GM10248 (cell line): Measurements from ENCODE around the gene IL27RA.

Experiments used
- CTCF ChIA-PET: fragments of 300-600 bp; sonication (Branson Sonifier 250); formaldehyde crosslinking; extraction: SDS; loops from one replicate; lab custom pipeline; 2021; ENCODE audit warnings: antibody characterized with exemption; lab: Yijun Ruan, JAX
- POLR2A ChIA-PET: fragments of 350-650 bp; sonication (Branson Sonifier 250); formaldehyde crosslinking; extraction: SDS; loops from one replicate; lab custom pipeline; 2020; ENCODE audit warnings: antibody characterized with exemption; lab: Yijun Ruan, JAX
- DNase-seq: peaks from one replicate; pipeline ENCODE4 v3.0.0; 2012; ENCODE audit errors: extremely low spot score
- CTCF ChIP-seq: IDR thresholded peaks from 2 replicates; pipeline ENCODE4 v1.5.1; 2012; ENCODE audit warnings: mild to moderate bottlenecking, low read depth; ENCODE audit errors: extremely low read depth, missing control alignments, control extremely low read depth

The IL27RA gene

GRCh38 chr19:14089412-14089661 is 57.8 kb downstream of the IL27RA start:
- TF ChIP-seq CTCF, result peak; percentile 27
- ChIA-PET POLR2A (interaction anchor here (0.5 kb wide), 1 partner anchor 241 kb away, joined by 8 read pairs; no protein-coding TSS in a partner anchor), CTCF (interaction anchor here (1.5 to 2.6 kb wide), 2 partner anchors 17 to 25 kb away, joined by 3 to 12 read pairs; partner anchors contain the start of gene MISP3)
- DNase-seq, result no peak

DNA sequence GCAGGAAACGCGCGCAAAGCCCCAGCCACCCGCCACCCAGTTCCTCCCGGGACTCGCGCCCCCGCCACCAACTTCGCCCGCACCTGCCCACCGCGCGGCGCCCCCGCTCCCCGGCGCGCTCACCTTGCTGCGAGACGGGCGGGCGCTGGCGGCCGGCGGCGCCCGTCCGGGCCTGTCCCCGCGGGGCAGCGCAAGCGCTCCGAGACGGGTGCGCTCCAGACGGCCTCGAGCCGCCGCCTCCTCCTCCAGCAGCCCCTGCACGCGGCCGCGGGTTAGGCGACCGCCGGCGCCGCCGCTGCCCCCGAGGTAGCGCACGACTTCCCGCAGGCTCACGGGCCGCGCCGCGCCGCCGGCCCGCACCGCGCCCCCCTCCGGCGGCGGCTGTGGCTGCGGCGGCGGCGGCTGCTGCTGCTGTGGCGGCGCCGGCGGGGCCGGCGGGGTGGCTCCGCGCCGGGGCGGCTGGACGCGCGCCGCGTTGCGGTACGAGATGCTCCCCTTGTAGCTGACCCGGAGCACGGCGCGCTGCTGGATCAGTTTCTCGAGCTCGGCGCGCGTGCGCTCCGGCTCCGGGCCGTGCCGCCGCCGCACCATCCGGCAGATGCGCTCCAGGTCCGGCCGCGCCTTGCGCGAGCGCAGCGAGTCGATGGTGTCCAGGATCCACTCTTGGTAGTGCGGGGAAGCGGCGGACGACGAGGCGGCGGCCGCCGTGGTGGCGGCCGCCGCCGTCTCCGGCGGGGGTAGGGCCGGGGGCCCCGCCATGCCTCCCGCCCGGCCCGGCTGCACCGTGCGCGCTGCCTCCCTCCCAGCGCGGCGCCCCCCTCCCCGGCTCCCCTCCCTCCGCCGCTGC is 58.3 kb downstream of the IL27RA start:
- peak; percentile 45 for DNase-seq
- TF ChIP-seq CTCF, result peak; percentile 33
- CTCF ChIA-PET, result interaction anchor here (1.5 to 2.6 kb wide), 2 partner anchors 17 to 24 kb away, joined by 3 to 12 read pairs; partner anchors contain the start of gene MISP3
- POLR2A ChIA-PET, result no interaction called here

DNA sequence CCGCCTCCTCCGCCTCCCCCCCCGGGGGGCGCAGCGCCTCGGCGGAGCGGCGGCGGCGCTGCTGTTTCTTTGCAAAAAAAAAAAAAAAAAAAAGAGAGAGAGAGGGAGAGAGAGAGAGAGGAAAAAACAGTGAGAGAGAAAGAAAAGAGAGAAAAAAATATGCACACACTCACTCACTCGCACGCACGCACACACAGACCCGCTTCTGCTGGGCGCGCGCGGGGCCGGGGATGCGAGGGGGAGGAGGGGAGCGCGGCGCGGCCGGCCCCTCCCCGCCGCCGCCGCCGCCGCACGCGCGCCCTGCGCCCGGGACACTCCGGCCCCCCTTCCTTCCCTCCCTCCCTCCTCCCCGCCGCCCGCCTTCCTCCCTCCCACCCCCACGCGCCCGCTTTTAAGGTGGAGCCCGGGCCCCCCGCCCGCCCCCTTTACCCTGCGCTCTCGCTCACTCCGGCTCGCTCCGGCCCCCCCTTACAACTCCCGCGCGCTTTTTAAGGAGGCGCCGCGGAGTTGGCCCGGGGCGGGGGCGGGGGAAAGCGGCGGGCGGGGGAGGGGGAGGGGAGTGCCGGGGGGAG is 59.0 kb downstream of the IL27RA start, which contains the start of gene SAMD1:
TSS of gene SAMD1 (minus strand) at position 243 of the 572 bp plus-strand sequence.
- TF ChIP-seq CTCF, result no peak
- CTCF ChIA-PET, result no interaction called here
- peak; percentile 89 for DNase-seq
- POLR2A ChIA-PET, result no interaction called here

- TF ChIP-seq CTCF, result peak; percentile 48
- peak; percentile 92 for DNase-seq
- ChIA-PET CTCF (interaction anchor here (0.9 to 1.4 kb wide), 6 partner anchors 10 to 210 kb away, joined by 3 to 6 read pairs (median 4); partner anchors contain the start of gene ASF1B), POLR2A (interaction anchor here (0.7 to 0.9 kb wide), 2 partner anchors 15 to 46 kb away, joined by 3 read pairs; no protein-coding TSS in a partner anchor)
Measured at GRCh38 chr19:14091081-14091812, 59.7 kb downstream of the IL27RA start.

DNA sequence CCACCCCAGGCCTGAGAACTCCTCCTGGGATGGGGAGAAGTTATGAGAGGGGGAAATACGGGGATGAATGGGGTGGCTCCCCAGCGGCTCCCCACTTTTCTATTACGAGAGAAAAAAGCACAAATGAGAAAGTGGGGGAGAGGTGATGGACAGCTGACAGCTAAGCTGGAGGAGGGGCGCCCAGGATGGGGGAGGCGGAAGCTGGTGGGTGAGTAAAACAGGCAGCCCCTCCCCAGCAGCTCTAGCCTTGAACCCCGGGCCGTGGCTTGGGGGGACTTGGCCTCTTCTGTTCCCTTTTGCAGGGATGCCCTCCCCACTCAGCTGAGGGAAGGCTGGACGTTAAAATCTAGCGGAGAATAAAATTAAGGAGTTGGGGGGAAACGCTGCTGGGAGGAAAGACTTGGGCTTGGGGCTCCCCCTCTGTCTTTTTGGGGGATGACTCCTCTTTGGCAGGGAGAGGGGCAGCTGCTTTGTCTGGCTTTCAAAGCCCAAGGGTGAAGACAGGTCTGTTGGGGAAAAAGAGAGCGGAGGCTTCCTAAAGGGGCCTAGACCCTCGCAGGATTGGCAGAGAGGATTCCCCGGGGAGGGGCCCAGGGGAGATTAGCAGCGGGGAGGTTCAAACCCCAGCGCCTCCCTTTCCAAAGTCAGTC is 60.4 kb downstream of the IL27RA start:
- POLR2A ChIA-PET, result interaction anchor here (0.7 to 0.9 kb wide), 2 partner anchors 14 to 45 kb away, joined by 3 read pairs; no protein-coding TSS in a partner anchor
- CTCF ChIA-PET, result interaction anchor here (0.9 to 1.4 kb wide), 6 partner anchors 10 to 211 kb away, joined by 3 to 6 read pairs (median 4); partner anchors contain the start of gene ASF1B
- DNase-seq, result peak; percentile 77
- no peak for TF ChIP-seq CTCF
